ENCODE data around the gene AQP9.

AQP9 gene

DNA sequence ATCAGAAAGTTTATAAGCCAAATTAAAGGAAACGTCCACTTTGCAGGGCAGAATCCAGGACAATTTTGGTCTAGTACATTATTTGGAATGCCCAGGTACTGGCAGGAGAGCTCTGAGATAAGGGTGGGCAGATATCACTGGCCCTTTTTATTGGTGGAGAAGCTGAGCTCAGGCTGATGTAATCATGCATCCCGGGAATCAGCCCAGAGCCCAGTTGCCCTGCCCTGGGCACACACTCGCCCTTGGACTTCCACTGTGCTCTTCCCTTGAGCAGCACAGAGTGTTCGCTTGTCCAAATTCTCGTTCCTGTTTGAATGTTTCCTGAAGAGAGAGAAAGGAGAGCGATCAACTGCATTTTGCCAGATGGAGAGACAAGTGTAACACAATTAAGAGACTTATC is 3.7 kb downstream of the AQP9 start:
- DNase-seq = no peak

DNA sequence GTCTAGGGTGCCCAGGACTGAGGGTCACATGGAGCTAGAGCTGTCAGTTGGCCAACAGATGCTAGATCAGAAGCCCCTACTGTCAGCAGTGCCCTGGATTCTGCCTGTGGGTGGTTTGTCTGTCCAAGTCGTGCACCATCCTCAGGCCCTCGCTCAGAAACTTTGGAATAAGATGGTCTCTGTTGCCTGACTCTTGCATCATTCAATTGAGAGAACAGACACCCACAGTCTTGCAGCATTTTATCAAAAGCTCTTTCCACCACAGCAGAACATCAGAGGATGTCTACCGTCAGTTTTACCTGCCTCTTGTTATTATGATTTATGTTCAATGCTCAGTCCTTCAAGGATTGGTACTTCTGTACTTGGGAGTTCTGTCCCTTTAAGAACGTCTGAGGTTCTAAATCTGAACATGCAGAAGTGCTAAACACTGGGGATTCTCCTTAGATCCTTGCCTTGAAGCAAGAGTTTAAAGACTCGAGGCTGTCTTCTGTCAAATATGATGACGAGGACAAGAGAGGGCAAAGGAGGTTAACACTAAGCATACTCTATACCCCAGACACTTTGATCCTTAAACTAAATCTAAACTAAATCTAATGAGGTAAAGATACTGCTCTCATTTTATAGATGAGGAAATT is 4.8 kb downstream of the AQP9 start:
- DNase-seq = no peak

- no peak for DNase-seq
Measured at GRCh38 chr15:58145606-58146005, 7.4 kb downstream of the AQP9 start.

GRCh38 chr15:58146211-58146610 is 8.0 kb downstream of the AQP9 start:
- no peak for DNase-seq

DNA sequence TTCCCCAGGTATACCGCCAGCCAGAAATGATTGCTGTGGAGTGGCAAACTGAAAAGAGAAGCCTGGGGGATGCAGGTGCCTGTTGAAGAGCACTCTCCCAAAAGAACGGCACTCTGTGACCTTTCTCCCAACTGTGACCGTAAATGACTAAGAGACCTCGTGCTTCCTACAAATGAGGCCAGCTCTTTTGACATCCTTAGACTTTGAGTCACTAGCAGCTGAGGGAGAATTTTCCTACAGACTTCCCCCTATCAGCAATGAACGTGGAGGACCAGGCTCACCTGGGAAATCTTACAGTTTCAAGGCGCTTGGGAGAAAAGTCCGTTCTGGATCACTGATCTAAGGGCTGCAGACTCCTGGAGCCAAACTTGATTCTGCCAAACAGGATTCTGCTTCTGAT is 8.6 kb downstream of the AQP9 start:
- peak; percentile 71 for DNase-seq

GRCh38 chr15:58147171-58147611 is 9.0 kb downstream of the AQP9 start:
- DNase-seq = peak; percentile 38

GRCh38 chr15:58148120-58148519 is 9.9 kb downstream of the AQP9 start:
- no peak for DNase-seq

- DNase-seq = no peak
Measured at GRCh38 chr15:58148633-58149445, 10.7 kb downstream of the AQP9 start.

- DNase-seq = no peak
Measured at GRCh38 chr15:58154769-58155168, 16.6 kb downstream of the AQP9 start.

- DNase-seq = peak; percentile 9
Measured at GRCh38 chr15:58159827-58160386, 21.7 kb downstream of the AQP9 start.

DNA sequence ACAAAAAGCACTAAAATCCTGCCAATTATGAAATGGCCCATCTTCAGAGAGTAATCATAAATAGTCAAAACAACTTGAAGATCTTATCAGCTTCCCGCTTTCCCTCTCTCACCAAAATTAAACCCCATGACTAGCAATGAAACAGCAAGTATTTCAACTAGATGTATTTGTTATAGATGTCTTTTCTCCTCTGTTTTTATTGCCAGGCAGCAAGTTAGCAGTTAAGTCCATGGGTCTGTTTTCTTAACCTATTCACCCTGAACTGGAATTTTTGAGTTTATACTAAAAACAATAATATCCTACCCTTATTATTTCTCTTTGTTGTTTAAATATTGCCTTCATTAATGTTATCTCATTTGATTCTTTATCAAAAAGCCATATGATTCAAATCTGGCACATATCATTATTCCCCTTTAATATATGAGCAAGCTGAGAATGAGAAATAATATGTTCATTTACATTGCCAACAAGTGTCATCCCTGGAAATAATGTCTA is 23.3 kb downstream of the AQP9 start:
- no peak for DNase-seq

GRCh38 chr15:58163985-58164384 is 25.8 kb downstream of the AQP9 start:
- peak; percentile 26 for DNase-seq

- no peak for DNase-seq
Measured at GRCh38 chr15:58164926-58165325, 26.7 kb downstream of the AQP9 start.

DNA sequence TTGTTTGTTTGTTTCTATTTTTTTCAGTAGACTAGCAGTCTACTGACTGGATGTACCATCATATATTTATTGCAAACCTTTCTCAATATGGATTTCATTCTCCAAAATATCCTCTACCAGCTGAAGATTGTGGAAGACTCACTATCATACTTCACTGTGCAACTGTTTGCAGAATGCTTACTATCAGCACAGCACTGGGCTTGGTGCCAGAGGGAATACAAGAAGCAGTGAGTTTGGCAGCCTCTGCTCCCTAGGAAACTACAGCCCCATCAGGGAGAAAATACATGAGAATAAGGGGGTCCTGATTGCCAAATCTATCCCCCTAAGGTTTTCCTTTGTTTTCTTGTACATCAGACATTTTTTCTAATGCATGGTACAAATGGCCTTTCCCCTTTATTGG is 27.5 kb downstream of the AQP9 start:
- DNase-seq = no peak

DNA sequence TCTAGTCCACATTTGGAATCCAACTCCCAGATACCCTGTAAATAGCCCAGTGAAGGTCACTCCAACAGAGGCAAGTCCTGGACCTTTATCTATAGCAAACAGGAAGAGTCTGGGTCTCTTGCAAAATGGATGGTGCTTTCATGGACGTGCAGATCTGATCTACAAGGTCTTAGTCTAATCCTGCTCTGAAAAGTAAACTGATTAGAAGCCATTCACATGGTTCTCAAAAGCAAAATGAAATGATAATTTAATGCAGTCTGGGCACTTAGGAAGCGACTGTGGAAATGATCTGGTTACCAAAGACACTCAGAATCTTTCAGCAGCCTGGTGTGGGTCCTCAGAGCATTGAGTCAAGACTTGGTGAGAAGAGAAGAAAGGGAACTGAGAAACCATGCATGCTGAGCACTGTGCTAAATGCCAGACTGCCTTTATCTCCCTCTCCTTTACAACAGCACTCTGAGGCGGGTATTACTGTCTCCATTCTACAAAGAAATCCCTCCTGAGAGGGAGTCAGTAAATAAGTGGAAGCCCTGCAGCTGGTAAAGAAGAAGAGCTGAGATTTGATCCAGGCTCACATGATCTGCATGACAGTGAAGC is 29.0 kb downstream of the AQP9 start:
- no peak for DNase-seq

DNA sequence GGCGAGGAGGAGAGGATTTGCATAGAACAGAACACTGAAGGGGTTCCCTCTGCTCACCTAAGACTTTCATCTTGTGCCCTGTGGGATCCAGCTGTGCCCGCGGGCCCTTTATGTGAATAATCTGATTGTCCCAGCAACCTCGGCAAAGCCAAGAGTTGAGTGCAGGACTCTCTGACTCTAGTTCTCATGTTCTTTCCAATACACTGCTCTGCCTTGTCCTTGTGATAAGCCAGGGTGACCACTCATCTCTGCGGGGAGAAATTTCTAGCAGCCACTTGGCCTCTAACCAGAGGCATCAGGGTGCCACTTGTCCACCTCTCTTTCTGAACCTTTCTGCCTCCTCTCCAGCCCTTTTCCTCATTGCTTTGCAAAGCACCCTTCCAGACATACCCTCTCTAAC is 31.8 kb downstream of the AQP9 start:
- no peak for DNase-seq

DNA sequence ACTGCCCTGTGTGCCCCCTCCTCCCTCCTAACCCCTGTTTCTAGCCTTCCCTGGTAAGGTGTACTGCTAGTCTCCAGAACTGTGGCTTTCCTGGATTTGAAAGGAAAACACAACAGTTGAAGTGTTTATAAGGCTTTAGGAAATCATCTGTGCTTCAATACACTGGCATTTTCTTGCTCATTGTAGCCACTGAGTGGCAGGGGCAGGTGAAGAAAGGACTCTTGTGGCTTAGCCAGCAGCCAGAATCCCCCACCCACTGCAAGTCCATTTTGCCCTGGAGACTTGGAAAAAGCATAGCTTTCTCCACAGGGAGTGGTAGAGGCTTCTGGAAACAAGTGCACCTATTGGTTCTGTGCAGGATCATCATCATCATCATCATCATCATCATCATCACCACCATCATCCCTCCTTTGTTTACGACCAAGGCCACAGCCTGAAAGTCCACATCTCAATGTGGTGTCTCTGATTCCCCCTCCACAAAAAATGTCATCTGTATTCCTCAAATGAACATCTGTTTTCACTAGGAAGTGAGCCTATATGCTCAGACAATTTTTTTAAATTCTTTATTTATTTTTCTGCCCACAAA is 33.4 kb downstream of the AQP9 start:
- no peak for DNase-seq

- no peak for DNase-seq
Measured at GRCh38 chr15:58174709-58175108, 36.5 kb downstream of the AQP9 start.

GRCh38 chr15:58175955-58176354 is 37.8 kb downstream of the AQP9 start:
- DNase-seq = no peak

- DNase-seq = no peak
Measured at GRCh38 chr15:58178668-58179067, 40.5 kb downstream of the AQP9 start.

DNA sequence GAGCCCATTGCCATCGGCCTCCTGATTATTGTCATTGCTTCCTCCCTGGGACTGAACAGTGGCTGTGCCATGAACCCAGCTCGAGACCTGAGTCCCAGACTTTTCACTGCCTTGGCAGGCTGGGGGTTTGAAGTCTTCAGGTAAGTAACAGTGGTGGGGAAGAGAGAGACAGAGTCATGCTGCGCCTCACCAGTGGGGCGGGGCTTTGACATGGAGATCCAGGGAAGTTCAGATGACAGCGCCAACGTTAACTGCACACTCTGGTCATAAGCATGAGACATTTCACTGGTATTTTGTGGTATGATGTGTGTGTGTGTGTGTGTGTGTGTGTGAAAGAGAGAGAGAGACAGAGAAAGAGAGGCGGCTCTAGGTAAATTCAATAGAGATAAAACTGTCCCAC is 41.0 kb downstream of the AQP9 start:
- no peak for DNase-seq

DNA sequence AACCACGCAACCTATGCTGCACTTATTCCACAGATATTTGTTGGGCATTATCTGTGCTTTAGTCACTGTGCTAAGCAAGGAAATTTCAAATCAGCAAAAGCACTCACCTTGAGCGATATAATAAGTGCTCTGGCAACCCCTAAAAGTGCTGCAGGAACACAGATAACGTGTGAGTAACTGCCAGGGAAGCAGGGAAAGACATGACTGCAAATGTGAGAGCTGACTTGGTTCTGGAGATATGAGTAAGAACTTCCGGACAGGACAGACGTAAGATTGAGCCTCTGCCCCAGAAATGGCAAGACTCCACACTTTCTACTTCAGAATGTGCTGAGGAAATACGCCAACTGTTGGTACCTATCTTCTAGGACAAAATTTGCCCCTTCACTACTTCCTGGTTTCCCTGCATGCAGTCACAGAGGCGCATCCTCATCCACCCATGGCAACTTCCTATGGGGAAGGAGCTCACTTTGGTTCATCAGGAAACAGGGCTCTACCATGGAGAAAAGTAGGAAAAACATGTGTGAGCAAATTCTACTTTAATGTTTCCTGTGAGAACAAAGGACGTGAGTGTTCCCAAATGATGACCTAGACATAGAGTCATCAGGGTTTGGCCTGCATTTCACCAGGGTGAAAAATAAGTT is 41.7 kb downstream of the AQP9 start:
- DNase-seq = no peak

All from NCI-H510A treated with DMSO at 0.1 percent for 48 hours (cell line).